ENCODE results near the gene HTR3C.

HTR3C gene

DNA sequence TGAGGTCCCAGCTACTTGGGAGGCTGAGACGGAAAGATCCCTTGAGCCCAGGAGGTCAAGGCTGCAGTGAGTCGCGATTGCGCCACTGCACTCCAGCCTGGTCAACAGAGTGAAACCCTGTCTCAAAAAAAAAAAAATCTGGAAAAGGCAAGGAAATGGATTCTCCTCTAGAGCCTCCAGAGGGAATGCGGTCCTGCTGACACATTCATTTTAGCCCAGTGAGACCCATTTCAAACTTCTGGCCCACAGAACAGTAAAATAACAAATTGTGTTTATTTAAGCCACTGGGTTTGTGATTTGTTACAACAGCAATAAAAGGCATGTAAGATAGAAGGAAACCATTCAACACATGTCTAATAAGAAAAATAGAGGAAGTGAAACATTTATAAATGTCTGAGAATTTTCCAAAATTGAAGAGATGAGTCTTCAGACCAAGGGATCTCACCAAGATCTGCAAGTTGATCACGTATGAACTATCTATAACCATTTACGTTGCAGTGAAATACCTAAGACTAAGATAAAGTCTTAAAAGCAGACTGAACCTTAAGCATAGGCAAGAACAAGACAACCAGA is 44.0 kb downstream of the HTR3C start, which contains the start of gene HTR3E:
Gene HTR3E (plus strand): TSS at position 254 of the 573 bp plus-strand sequence. CDS start 466 bp downstream, outside the sequence.
- FAIRE-seq = no peak

DNA sequence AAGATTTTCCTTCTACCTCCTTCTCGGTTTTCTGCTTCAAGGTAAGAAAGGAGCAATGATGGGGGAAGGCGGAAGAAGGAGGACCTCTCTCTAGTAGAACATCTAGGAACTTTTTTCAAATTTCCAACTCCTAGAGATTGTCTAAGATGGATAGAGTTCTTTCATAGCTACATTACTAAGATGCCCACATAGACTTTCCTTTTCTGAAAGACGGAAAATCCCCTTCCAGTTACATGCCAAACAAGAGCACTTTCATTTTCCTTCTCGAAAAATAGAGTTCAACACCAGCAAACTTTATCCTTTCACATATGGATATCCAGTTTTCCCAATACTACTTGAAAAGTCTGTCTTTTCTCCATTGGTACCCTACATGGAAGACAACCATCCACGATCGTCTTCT is 44.7 kb downstream of the HTR3C start:
- FAIRE-seq = no peak

DNA sequence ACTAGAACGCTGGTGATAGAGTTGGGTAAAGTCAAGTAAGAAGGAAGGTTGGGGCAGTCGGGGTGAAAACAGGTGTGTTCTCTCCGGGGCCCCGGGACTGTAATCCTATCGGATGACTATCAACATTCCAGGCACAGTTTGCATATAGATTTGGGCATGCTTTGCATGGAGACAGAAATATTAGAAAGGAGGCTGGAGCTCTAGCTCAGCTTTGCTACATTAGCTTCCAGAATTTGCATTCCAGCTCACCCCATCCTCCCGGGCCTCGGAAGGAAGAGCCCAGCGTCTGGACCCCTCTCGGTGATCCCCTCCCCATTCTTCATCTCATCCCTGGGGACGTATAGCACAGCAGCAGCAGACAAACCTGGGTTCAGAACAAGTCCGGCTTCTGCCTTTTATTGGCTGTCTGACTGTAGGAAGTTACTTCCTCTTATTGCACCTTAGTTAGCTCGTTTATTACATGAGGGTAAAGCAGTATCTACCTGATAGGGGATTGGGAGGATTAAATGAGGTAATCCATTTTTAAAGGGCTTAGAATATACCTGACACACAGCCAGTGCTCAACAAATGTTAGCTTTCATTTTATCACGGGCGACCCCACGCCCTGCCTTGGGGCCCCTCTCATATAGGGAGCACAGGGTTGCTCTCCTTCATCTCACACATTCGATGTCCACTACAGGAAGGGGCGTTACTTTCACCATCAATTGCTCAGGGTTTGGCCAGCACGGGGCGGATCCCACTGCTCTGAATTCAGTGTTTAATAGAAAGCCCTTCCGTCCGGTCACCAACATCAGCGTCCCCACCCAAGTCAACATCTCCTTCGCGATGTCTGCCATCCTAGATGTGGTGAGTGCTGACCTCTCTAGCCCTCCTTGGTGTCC is 47.2 kb downstream of the HTR3C start:
- FAIRE-seq = no peak

Data from G401.6 (cell line).